AG09309 (cell line): ENCODE measurements around the gene C1orf174.

Experiments used
- DNase-seq: peaks from one replicate; pipeline ENCODE4 v3.0.0-alpha.2; 2010; ENCODE audit warnings: low read depth
- H3K4me3 ChIP-seq: 2 replicates; pipeline ENCODE4 v1.5.1; 2011; ENCODE audit warnings: mild to moderate bottlenecking, low read depth, low read length, moderate library complexity; ENCODE audit not compliant: control insufficient read depth
- TF ChIP-seq, protein P1 (sequence below): IDR thresholded peaks from 2 replicates; pipeline ENCODE4 v1.5.1; 2011; ENCODE audit warnings: mild to moderate bottlenecking, low read depth, low read length, inconsistent platforms; ENCODE audit not compliant: insufficient read depth, control insufficient read depth; ENCODE audit errors: missing control alignments

C1orf174 gene

DNA sequence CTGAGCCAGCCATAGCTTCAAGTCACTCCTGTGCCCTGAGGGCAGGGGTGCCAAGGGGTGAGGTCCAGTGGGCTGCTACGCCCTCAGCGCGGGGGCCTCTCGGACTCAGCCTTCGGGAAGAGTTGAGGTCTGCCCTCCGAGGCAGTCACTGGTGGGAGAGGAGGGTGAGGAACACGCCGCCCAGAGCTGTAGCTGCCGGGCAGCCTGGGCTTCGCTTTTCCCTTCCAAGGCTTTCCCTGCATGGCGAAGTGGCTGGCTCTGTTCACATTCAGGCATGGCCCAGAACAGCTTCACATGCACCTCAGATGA lies 43.0 kb upstream of the C1orf174 start:
- TF ChIP-seq, protein P1, sequence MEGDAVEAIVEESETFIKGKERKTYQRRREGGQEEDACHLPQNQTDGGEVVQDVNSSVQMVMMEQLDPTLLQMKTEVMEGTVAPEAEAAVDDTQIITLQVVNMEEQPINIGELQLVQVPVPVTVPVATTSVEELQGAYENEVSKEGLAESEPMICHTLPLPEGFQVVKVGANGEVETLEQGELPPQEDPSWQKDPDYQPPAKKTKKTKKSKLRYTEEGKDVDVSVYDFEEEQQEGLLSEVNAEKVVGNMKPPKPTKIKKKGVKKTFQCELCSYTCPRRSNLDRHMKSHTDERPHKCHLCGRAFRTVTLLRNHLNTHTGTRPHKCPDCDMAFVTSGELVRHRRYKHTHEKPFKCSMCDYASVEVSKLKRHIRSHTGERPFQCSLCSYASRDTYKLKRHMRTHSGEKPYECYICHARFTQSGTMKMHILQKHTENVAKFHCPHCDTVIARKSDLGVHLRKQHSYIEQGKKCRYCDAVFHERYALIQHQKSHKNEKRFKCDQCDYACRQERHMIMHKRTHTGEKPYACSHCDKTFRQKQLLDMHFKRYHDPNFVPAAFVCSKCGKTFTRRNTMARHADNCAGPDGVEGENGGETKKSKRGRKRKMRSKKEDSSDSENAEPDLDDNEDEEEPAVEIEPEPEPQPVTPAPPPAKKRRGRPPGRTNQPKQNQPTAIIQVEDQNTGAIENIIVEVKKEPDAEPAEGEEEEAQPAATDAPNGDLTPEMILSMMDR: no peak
- H3K4me3 ChIP-seq: no peak overlapping the region
- DNase-seq: no peak

DNA sequence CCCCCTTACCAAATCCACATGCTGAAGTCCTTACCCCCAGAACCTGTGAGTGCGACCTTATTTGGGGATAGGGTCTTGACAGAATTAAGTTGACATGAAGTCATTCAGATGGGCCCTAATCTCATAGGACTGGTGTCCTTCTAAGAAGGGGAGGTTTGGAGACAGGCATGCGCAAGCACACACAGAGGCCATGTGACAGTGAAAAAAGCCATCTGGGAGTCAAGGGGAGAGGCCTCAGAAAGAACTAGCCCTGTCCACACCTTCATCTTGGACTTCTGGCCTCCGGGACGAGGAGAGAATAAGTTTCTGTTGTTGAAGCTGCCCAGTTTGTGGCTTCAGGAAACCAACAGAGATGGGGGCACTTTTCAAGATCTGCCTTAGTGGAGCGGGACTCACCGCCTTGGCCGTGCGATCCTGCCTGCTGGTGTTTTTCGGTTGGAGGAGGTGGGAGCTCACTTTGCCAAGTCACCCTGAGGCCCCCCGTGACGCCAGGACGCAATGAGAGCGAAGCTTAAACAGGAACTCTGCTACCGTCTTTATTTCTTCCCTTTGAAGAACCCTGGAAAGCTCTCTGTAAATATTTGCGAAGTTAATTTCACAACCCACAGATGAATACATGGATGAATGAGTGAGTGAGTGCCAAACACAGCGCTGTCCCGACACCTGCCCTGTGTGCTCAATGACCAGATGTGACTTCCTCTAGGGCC lies 42.5 kb upstream of the C1orf174 start:
- no peak for DNase-seq
- TF ChIP-seq, protein P1: no peak
- H3K4me3 ChIP-seq: no peak overlapping the region

DNA sequence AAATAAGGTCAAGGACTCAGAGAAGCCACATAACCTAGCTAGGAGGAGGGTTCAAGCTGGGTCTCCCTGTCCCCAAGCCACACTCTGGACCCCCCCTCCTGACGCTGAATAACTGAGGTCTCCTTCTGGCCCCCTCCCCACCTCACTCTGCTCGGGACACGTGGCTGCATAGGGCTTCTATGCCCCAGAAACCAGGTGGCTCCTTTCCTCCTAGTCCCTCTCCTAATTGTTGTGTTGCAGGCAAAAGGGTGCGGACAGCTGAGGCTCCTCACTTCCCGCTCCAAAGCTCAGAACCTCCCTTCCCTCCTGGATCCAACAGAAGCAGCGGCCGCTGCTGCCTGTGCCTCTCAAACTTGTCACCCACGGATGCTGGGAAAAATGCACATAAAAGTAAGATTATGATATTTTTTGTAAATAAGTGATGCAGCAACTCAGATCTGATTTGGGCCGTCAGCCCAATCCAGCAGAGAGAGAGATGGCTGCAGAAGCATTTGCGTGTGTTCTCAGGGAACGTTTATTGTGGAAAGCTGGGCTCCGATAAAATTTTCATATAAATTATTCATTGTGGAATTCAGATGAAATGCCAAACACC lies 40.8 kb upstream of the C1orf174 start:
- TF ChIP-seq, protein P1: no peak
- no peak overlapping the region for H3K4me3 ChIP-seq
- no peak for DNase-seq

DNA sequence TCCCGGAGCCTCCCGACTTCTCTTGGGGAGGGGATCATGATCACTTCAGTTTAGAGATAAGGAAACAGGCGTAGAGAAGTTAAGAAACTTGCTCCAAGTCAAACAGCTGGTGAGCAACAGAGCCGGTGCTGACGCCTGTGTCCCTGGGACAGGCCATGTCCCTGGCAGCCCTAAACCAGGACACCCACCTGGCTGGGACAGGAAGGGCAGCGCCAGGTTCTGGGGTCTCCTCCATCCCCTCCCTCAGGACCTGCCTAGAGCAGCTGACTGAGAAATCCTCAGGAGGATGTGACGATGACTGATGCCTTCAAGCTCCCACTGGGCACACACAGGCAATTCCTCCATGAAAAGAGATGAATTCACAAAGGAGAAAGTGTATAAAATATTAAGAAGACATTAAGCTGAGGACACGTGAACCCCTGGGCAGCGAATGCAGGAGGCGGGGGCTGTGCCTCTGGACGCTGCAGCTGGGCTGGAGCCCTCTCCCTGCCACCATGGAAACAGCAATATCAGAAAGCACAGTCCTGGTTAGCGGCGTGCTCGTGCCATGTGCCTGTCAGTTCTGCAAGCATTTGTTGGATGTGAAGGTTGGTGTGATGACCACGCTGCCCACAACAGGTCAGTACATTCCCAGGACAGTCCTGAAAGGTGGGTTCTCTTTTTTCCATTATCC lies 40.1 kb upstream of the C1orf174 start:
- DNase-seq: no peak
- no peak overlapping the region for H3K4me3 ChIP-seq
- TF ChIP-seq, protein P1: no peak

DNA sequence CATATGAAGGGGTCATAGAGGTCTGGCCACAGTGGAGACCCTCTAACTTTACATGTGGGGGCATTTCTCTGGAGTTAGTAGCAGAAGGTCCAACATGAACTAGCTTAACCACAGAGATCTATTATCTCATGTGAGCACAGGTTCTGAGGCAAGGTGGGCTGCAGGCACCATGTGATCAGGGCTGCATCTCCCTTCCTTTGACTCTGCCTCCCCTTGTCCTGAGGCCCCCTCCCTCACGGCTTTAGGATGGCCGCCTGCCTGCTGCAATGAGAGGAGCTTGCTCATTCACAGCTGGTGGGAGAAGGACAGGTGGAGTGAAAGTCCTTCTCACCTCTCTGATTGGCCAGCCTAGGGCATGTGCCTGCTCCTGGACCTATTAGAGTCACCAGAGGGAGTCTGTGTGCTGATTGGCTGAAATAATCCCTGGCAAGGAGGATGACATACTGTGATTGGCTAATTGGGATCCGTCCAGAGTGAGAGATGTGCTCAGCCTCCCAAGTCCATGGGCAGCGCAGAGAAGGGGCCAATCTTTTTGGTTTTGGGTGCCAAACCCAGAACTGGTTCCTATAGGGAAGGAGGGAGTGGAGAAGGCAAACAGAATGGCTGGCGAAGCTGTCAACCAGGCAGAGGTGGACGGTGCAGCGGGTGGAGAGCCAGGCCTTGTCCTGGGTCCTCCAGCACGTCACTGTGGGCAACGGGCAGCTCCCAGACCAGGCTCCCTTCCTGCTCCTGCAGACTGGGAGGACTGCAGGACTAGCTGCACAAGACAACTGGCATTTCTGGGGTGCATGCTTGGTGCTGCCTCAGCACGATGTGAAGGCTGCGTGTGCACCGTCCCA lies 39.4 kb upstream of the C1orf174 start:
- no peak for DNase-seq
- no peak overlapping the region for H3K4me3 ChIP-seq
- TF ChIP-seq, protein P1: no peak

DNA sequence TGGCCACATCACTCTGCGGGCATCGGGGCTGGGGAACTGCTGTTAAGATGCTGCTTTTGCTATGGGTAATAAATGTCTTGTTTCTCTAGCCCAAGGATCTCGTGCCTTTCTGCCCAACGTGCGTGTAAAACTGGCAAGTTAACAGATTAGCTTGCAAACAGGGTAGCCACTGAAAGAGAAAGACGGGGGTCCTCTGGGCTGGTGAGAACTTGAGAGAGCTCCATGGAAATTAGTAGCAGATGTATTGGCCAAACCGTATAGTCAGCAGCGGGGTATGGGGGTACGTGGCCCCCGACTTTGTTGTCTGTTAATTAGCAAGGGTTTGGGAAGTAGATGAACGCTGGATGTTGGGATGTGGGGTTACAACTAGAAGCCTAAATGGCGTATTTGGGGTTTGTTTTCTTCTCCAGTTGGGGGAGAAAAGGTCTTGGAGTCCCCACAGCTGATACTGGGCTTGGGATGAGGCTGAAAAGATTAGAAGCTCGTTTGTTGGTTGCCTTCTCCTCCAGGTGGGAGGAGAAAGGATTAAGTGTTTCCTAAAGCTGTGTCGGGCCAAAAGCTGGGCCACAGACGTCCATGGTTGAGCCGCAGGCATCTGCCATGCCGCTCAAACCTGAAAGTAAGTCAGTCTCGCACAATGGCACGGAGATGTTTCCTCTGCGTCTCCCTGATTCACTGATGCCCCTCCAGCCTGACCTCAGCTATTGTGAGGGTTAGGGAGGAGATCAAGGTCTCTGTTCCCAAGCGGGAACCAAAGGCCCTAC lies 32.3 kb upstream of the C1orf174 start:
- TF ChIP-seq, protein P1: no peak
- no peak for DNase-seq
- H3K4me3 ChIP-seq: no peak overlapping the region
